Lung (tissue), 12 donors: ENCODE results near the gene ARL8A. TPM values are rescaled to one million over a fixed set of nuclear protein-coding genes. Genes with fewer than 3 reads are reported as not detected.

Source experiments
- ATAC-seq: fragments of 200-7000 bp; cut with Tn5 transposase; one replicate; pipeline ENCODE4 v1.9.1; 2020; ENCODE audit warnings: moderate number of reproducible peaks; ENCODE audit not compliant: insufficient read depth, low FRiP score
- DNase-seq, 3 donors: peaks; one replicate each; pipeline ENCODE4 v3.0.0-alpha.2; 2013 to 2017
- H3K27ac ChIP-seq, 2 donors: one replicate each; pipeline ENCODE4 v1.5.1; 2013; ENCODE audit warnings: mild to moderate bottlenecking in 2 of 2, moderate library complexity in 2 of 2, control low read depth in 1 of 2, inconsistent platforms in 1 of 2, low read depth in 1 of 2, low read length in 1 of 2
- H3K27me3 ChIP-seq, 3 donors: one replicate each; pipeline ENCODE4 v1.5.1; 2013; ENCODE audit warnings: low read length in 2 of 3; ENCODE audit not compliant: control insufficient read depth in 3 of 3, insufficient read depth in 3 of 3
- H3K36me3 ChIP-seq, 4 donors: one replicate each; pipeline ENCODE4 v1.5.1; 2013; ENCODE audit warnings: low read length in 4 of 4, mild to moderate bottlenecking in 1 of 4, moderate library complexity in 1 of 4; ENCODE audit not compliant: control insufficient read depth in 4 of 4, insufficient read depth in 4 of 4
- H3K4me1 ChIP-seq, 5 donors: one replicate each; pipeline ENCODE4 v1.5.1; 2013; ENCODE audit warnings: low read length in 5 of 5, mild to moderate bottlenecking in 2 of 5, moderate library complexity in 1 of 5; ENCODE audit not compliant: control insufficient read depth in 5 of 5, insufficient read depth in 5 of 5
- H3K4me3 ChIP-seq: one replicate; pipeline ENCODE4 v1.5.1; 2013; ENCODE audit warnings: mild to moderate bottlenecking, control low read depth, moderate library complexity
- H3K9ac ChIP-seq, 2 donors: one replicate each; pipeline ENCODE4 v1.5.1; 2013; ENCODE audit warnings: low read length in 2 of 2, control low read depth in 1 of 2; ENCODE audit not compliant: insufficient read depth in 1 of 2
- H3K9me3 ChIP-seq, 4 donors: one replicate each; pipeline ENCODE4 v1.5.1; 2013; ENCODE audit warnings: low read length in 3 of 4, mild to moderate bottlenecking in 1 of 4, moderate library complexity in 1 of 4; ENCODE audit not compliant: control insufficient read depth in 4 of 4, insufficient read depth in 3 of 4
- WGBS, 2 donors: extraction: QIAGEN DNeasy Blood & Tissue Kit; methylation state at CpG; one replicate each; pipeline ENCODE4 v1.1.7; 2013; 5-methylcytosine and 5-hydroxymethylcytosine counted together
- polyA plus RNA-seq, 2 donors: library from polyadenylated mRNA; stranded (reverse); fragments of 200-250 nt; gene quantifications; one replicate each; pipeline ENCODE4 v1.2.1, GENCODE V29; 2013
- total RNA-seq, 2 donors: library from RNA; depleted of rRNA in 1 of 2; stranded (reverse); fragments of >200 nt in 1 of 2; gene quantifications; one replicate each; pipeline ENCODE4 v1.2.1, GENCODE V29; 2014 to 2021
- TF ChIP-seq, protein P1 (sequence below): IDR thresholded peaks from 2 replicates; pipeline ENCODE4 v1.5.1; 2012; ENCODE audit warnings: mild to moderate bottlenecking; ENCODE audit errors: control extremely low read depth, extremely low read depth
- donor health status: control.
- donor health status: control.
- donor health status: Bipolar disorder and iron deficiency.
- donor health status: healthy.
- donor health status: DM: yes; HTN: yes; CAD: no.

Gene ARL8A
- total and polyA plus RNA-seq, 4 donors: 27.8 to 82.0 (median 48.8) TPM

DNA sequence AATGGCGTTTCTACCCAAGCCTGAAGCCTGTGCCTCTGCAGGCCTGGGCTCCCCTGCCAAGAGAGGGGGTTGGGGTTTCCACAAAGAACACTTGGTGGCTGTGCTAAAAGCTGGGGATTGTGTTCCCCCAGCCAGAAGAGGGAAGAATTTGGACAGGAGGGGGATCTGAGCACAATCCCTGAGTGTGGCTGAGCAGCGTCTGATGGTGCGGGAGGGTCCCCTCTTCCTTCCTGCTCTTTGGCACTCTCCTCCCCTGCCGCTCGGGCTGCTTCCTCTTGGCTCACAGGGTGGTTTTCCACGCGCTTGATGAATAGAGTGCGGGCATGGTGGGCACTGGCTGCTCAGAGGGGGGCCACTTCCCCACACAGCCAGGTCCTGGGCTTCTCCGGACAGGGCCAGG lies 18.1 kb downstream of the ARL8A start:
- H3K4me3 ChIP-seq: no peak overlapping the region
- H3K4me1 ChIP-seq: peaks cover 0 to 14% (median 0%) of the 10 kb centered on the region in 5 donors
- no peaks in the 10 kb centered on the region for H3K36me3 ChIP-seq
- WGBS, 2 donors: 5 to 30% methylated on average over 9 of the region's 9 CpGs
- no peak overlapping the region for H3K27ac ChIP-seq
- ATAC-seq (no peak), DNase-seq (peak; percentile 33 to 68 (median 34))
- H3K9ac ChIP-seq: no peak overlapping the region
- H3K9me3 ChIP-seq: no peaks in the 10 kb centered on the region
- TF ChIP-seq, protein P1, sequence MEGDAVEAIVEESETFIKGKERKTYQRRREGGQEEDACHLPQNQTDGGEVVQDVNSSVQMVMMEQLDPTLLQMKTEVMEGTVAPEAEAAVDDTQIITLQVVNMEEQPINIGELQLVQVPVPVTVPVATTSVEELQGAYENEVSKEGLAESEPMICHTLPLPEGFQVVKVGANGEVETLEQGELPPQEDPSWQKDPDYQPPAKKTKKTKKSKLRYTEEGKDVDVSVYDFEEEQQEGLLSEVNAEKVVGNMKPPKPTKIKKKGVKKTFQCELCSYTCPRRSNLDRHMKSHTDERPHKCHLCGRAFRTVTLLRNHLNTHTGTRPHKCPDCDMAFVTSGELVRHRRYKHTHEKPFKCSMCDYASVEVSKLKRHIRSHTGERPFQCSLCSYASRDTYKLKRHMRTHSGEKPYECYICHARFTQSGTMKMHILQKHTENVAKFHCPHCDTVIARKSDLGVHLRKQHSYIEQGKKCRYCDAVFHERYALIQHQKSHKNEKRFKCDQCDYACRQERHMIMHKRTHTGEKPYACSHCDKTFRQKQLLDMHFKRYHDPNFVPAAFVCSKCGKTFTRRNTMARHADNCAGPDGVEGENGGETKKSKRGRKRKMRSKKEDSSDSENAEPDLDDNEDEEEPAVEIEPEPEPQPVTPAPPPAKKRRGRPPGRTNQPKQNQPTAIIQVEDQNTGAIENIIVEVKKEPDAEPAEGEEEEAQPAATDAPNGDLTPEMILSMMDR: no peak
- no peaks in the 10 kb centered on the region for H3K27me3 ChIP-seq

DNA sequence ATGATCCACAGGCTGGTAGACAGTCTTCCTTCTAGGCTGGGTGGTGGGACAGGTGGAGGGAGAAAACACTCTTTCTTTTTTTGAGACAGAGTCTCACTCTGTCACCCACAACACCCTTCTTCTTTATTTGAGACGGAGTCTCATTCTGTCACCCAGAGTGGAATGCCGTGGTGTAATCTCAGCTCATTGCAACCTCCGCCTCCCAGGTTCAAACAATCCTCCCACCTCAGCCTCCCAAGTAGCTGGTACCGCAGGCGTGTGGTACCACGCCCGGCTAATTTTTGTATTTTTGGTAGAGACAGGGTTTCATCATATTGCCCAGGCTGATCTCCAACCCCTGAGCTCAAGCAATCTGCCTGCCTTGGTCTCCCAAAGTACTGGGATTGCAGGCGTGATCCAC lies 18.9 kb downstream of the ARL8A start:
- H3K9me3 ChIP-seq: no peaks in the 10 kb centered on the region
- TF ChIP-seq, protein P1: no peak
- no peak overlapping the region for H3K27ac ChIP-seq
- DNase-seq: no peak
- no peaks in the 10 kb centered on the region for H3K27me3 ChIP-seq
- no peaks in the 10 kb centered on the region for H3K36me3 ChIP-seq
- no peak for ATAC-seq
- no peak overlapping the region for H3K9ac ChIP-seq
- no peak overlapping the region for H3K4me3 ChIP-seq
- H3K4me1 ChIP-seq: peaks cover 0 to 10% (median 0%) of the 10 kb centered on the region in 5 donors
- WGBS, 2 donors: 94 to 96% methylated on average over 8 of the region's 8 CpGs

- WGBS, 2 donors: 88% methylated on average over 7 of the region's 7 CpGs
Measured at GRCh38 chr1:202124142-202124541, 20.4 kb downstream of the ARL8A start.

More at GRCh38 chr1:202124142-202124541, 20.4 kb downstream of the ARL8A start:
- no peak for DNase-seq
- Histone ChIP-seq H3K27me3 (no peaks in the 10 kb centered on the region), H3K27ac (no peak overlapping the region), H3K9me3 (no peaks in the 10 kb centered on the region), H3K4me3 (no peak overlapping the region), H3K4me1 (no peaks in the 10 kb centered on the region), H3K36me3 (no peaks in the 10 kb centered on the region), H3K9ac (no peak overlapping the region)
- no peak for ATAC-seq
- TF ChIP-seq, protein P1: no peak
